HCT116 (cell line): ENCODE measurements around the gene MMADHC. TPM values are rescaled to one million over a fixed set of nuclear protein-coding genes. Genes with fewer than 3 reads are reported as not detected.

Source experiments
- ATAC-seq: fragments of 200-7000 bp; cut with Tn5 transposase; 2 replicates; pipeline ENCODE4 v1.9.1; 2020; ENCODE audit warnings: mild to moderate bottlenecking, moderate library complexity
- BruUV-seq: library from RNA; stranded (reverse); fragments of 400-500 nt; replicated peaks from 2 replicates; lab custom pipeline; 2021; lab: Mats Ljungman, UMichigan
- CTCF ChIA-PET: fragments of 300-600 bp; sonication (Branson Sonifier 250); formaldehyde crosslinking; loops from one replicate; lab custom pipeline; 2021; ENCODE audit warnings: antibody characterized with exemption; lab: Charles Lee
- POLR2A ChIA-PET: fragments of 300-600, 350-600 bp; sonication (Branson Sonifier 250); formaldehyde crosslinking; loops from one replicate; lab custom pipeline; 2021; ENCODE audit warnings: antibody characterized with exemption; lab: Charles Lee
- RAD21 ChIA-PET, 2 experiments: fragments of 300-600 bp; sonication (Branson Sonifier 250); formaldehyde crosslinking; loops; one replicate each; lab custom pipeline; 2023; ENCODE audit warnings: low total read pairs in 2 of 2; ENCODE audit not compliant: uncharacterized antibody in 2 of 2, unreplicated experiment in 2 of 2, low non-redundant PET in 1 of 2; lab: Charles Lee
- DNase-seq: peaks from one replicate; pipeline ENCODE4 v3.0.0-alpha.2; 2010; ENCODE audit warnings: low read depth, low spot score
- H2AFZ ChIP-seq: fragments of 200-600 bp; shearing (Covaris generic), sonication (generic); 2 replicates; pipeline ENCODE4 v1.6.1; 2017; ENCODE audit warnings: low read depth, mixed run types, mixed read lengths, antibody characterized with exemption, low read length; ENCODE audit not compliant: poor library complexity, severe bottlenecking
- H3K27ac ChIP-seq: 2 replicates; pipeline ENCODE4 v1.5.1; 2012; ENCODE audit warnings: low read depth, low read length
- H3K27me3 ChIP-seq: fragments of 200-600 bp; sonication (generic); 2 replicates; pipeline ENCODE4 v1.6.1; 2016; ENCODE audit warnings: mixed run types, low read length, mixed read lengths; ENCODE audit not compliant: insufficient read depth
- H3K36me3 ChIP-seq, 2 experiments: fragments of 200-500 bp in 1 of 2; fragments of 200-600 bp in 1 of 2; sonication (Bioruptor generic) in 1 of 2; sonication (generic) in 1 of 2; 2 replicates each; pipeline versions ENCODE4 v1.5.1 to v1.6.1; 2014 to 2016; ENCODE audit warnings: low read length in 2 of 2, inconsistent platforms in 1 of 2, mixed read lengths in 1 of 2, mixed run types in 1 of 2; ENCODE audit not compliant: insufficient read depth in 2 of 2, control insufficient read depth in 1 of 2
- H3K4me1 ChIP-seq, 2 experiments: fragments of 200-600 bp in 1 of 2; sonication (generic) in 1 of 2; 2 replicates each; pipeline versions ENCODE4 v1.5.1 to v1.6.1; 2012 to 2017; ENCODE audit warnings: low read length in 2 of 2, inconsistent platforms in 1 of 2, mild to moderate bottlenecking in 1 of 2, mixed read lengths in 1 of 2, mixed run types in 1 of 2, moderate library complexity in 1 of 2; ENCODE audit not compliant: insufficient read depth in 2 of 2, control insufficient read depth in 1 of 2
- H3K4me2 ChIP-seq: fragments of 200-600 bp; sonication (generic); 2 replicates; pipeline ENCODE4 v1.6.1; 2017; ENCODE audit warnings: mixed run types, low read length, mixed read lengths
- H3K4me3 ChIP-seq, 2 experiments: fragments of 200-600 bp in 1 of 2; sonication (generic) in 1 of 2; replicated peaks in 1 of 2; 2 replicates each; pipeline ENCODE4 v1.5.1; 2011 to 2016; ENCODE audit warnings: low read length in 2 of 2, control low read depth in 1 of 2, low read depth in 1 of 2, mild to moderate bottlenecking in 1 of 2, mixed read lengths in 1 of 2, mixed run types in 1 of 2
- H3K79me2 ChIP-seq: fragments of 200-600 bp; sonication (generic); 2 replicates; pipeline ENCODE4 v1.6.1; 2017; ENCODE audit warnings: mild to moderate bottlenecking, mixed run types, low read length, moderate library complexity, mixed read lengths; ENCODE audit not compliant: insufficient read depth
- H3K9ac ChIP-seq: fragments of 200-600 bp; sonication (generic); 2 replicates; pipeline ENCODE4 v1.6.1; 2016; ENCODE audit warnings: low read length, mixed read lengths
- H3K9me2 ChIP-seq: fragments of 200-600 bp; sonication (generic), shearing (Covaris generic); 2 replicates; pipeline ENCODE4 v1.6.1; 2017; ENCODE audit warnings: mixed run types, mild to moderate bottlenecking, moderate library complexity; ENCODE audit not compliant: insufficient read depth
- H3K9me3 ChIP-seq, 2 experiments: fragments of 200-500 bp in 1 of 2; fragments of 200-600 bp in 1 of 2; sonication (Bioruptor generic) in 1 of 2; sonication (generic) in 1 of 2; 2 replicates each; pipeline ENCODE4 v1.6.1; 2014 to 2017; ENCODE audit warnings: low read length in 2 of 2, mixed read lengths in 2 of 2, inconsistent platforms in 1 of 2, low read depth in 1 of 2, mild to moderate bottlenecking in 1 of 2, mixed run types in 1 of 2, moderate library complexity in 1 of 2; ENCODE audit not compliant: control insufficient read depth in 1 of 2, insufficient read depth in 1 of 2
- H4K20me1 ChIP-seq: fragments of 200-600 bp; sonication (generic), shearing (Covaris generic); 2 replicates; pipeline ENCODE4 v1.6.1; 2017; ENCODE audit warnings: mixed run types, mild to moderate bottlenecking, moderate library complexity; ENCODE audit not compliant: insufficient read depth
- ATF3 ChIP-seq: IDR thresholded peaks from 2 replicates; pipeline ENCODE4 v1.6.1; 2012
- CBX3 ChIP-seq: IDR thresholded peaks from 2 replicates; pipeline ENCODE4 v1.6.1; 2012; ENCODE audit warnings: low read depth
- CEBPB ChIP-seq: IDR thresholded peaks from 2 replicates; pipeline ENCODE4 v1.6.1; 2012; ENCODE audit warnings: low read depth
- EGR1 ChIP-seq: IDR thresholded peaks from 2 replicates; pipeline ENCODE4 v1.6.1; 2012; ENCODE audit warnings: low read depth
- ELF1 ChIP-seq: IDR thresholded peaks from 2 replicates; pipeline ENCODE4 v1.6.1; 2012; ENCODE audit warnings: low read depth, borderline replicate concordance
- EZH2phosphoT487 ChIP-seq: fragments of 200-600 bp; IDR thresholded peaks from 2 replicates; pipeline ENCODE4 v1.6.1; 2018; ENCODE audit warnings: antibody characterized with exemption, borderline replicate concordance
- JUND ChIP-seq: IDR thresholded peaks from 2 replicates; pipeline ENCODE4 v1.6.1; 2012
- MAX ChIP-seq: IDR thresholded peaks from 2 replicates; pipeline ENCODE4 v1.6.1; 2012
- POLR2A ChIP-seq: IDR thresholded peaks from 2 replicates; pipeline ENCODE4 v1.7.0; 2011; ENCODE audit warnings: borderline replicate concordance; ENCODE audit not compliant: insufficient read depth, insufficient read length; ENCODE audit errors: extremely low read depth
- POLR2AphosphoS5 ChIP-seq: IDR thresholded peaks from 2 replicates; pipeline ENCODE4 v1.6.1; 2011; ENCODE audit warnings: mild to moderate bottlenecking, low read depth, low read length, moderate library complexity
- RAD21 ChIP-seq: IDR thresholded peaks from 2 replicates; pipeline ENCODE4 v1.6.1; 2012; ENCODE audit warnings: low read depth, mild to moderate bottlenecking
- REST ChIP-seq: IDR thresholded peaks from 2 replicates; pipeline ENCODE4 v1.6.1; 2012; ENCODE audit warnings: low read depth
- SIN3A ChIP-seq: IDR thresholded peaks from 2 replicates; pipeline ENCODE4 v1.6.1; 2012; ENCODE audit warnings: low read depth
- SP1 ChIP-seq: IDR thresholded peaks from 2 replicates; pipeline ENCODE4 v1.6.1; 2012; ENCODE audit warnings: low read depth
- YY1 ChIP-seq: IDR thresholded peaks from 2 replicates; pipeline ENCODE4 v1.6.1; 2011; ENCODE audit warnings: low read length, low read depth, moderate library complexity, mild to moderate bottlenecking; ENCODE audit not compliant: insufficient replicate concordance; ENCODE audit errors: extremely low read depth
- ZFX ChIP-seq: fragments of 450-650 bp; IDR thresholded peaks from 2 replicates; pipeline ENCODE4 v1.6.1; 2017
- intact Hi-C: fragments of 100-400 bp; cut with micrococcal nuclease; formaldehyde crosslinking; loops from 2 replicates; pipeline ENCODE4 v1.10.0; 2022
- total RNA-seq: library from RNA; stranded (reverse); gene quantifications from one replicate; pipeline ENCODE4 v1.2.1, GENCODE V29; 2021; ENCODE audit not compliant: unreplicated experiment

Gene MMADHC
- total RNA-seq, 1 experiment from 2014 or later, result 135 TPM

DNA sequence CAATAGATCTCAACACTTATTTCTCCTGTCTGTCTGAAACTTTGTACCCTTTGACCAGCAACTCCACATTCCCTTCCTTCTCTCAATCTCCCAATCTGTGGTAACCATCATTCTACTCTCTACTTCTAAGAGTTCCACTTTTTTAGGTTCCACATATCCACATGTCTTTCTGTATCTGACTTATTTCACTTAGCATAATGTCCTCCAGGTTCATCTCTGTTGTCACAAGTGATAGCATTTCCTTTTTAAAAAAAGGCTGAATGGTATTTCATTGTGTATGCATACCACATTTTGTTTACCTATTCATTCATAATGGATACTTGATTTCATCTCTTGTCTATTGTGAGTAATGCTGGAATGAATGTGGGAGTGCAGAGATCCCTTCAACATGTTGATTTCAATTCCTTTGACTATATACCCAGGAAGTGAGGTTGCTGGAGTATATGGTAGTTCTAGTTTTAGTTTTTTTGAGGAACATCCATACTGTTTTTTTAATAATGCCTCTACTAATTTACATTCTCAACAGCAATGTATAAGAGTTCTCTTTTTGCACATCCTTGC, 18.8 kb upstream of the MMADHC start:
- Histone ChIP-seq H3K9ac (no peak overlapping the region), H3K9me2 (no peaks in the 10 kb centered on the region), H3K4me1 (no peaks in the 10 kb centered on the region), H4K20me1 (no peaks in the 10 kb centered on the region), H3K79me2 (no peaks in the 10 kb centered on the region), H2AFZ (no peak overlapping the region), H3K27ac (no peak overlapping the region), H3K4me3 (no peak overlapping the region), H3K4me2 (no peak overlapping the region), H3K36me3 (no peaks in the 10 kb centered on the region), H3K27me3 (no peaks in the 10 kb centered on the region), H3K9me3 (peaks cover 0 to 5% of the 10 kb centered on the region in 2 experiments; a peak in 1 of 4 replicates)
- ChIA-PET CTCF (no interaction called here), POLR2A (no interaction called here), RAD21 (no interaction called here)
- intact Hi-C loops, result no loop called here
- ATAC-seq (no peak), DNase-seq (no peak)
- no peak for TF ChIP-seq SIN3A
- TF ChIP-seq EGR1, result no peak
- TF ChIP-seq SP1, result no peak
- TF ChIP-seq RAD21, result no peak
- TF ChIP-seq ELF1, result no peak
- BruUV-seq, result no TSS peak

- ATAC-seq (no peak), DNase-seq (no peak)
- Histone ChIP-seq H3K9ac (no peak overlapping the region), H4K20me1 (no peaks in the 10 kb centered on the region), H3K79me2 (no peaks in the 10 kb centered on the region), H2AFZ (no peak overlapping the region), H3K9me3 (peaks cover 0 to 8% of the 10 kb centered on the region in 2 experiments; a peak in 1 of 4 replicates), H3K4me3 (no peak overlapping the region), H3K9me2 (no peaks in the 10 kb centered on the region), H3K27me3 (no peaks in the 10 kb centered on the region), H3K4me2 (no peak overlapping the region), H3K4me1 (no peaks in the 10 kb centered on the region), H3K36me3 (no peaks in the 10 kb centered on the region), H3K27ac (no peak overlapping the region)
- BruUV-seq, result no TSS peak
- TF ChIP-seq JUND (no peak), YY1 (no peak), POLR2A (no peak), ELF1 (no peak), MAX (no peak), EGR1 (no peak), CEBPB (no peak), EZH2phosphoT487 (no peak), CBX3 (no peak), REST (no peak), ATF3 (no peak), ZFX (no peak), POLR2AphosphoS5 (no peak)
- intact Hi-C loops, result no loop called here
- RAD21 ChIA-PET, result no interaction called here
- CTCF ChIA-PET, result no interaction called here
- POLR2A ChIA-PET, result no interaction called here
Observed at GRCh38 chr2:149603248-149603647, 15.7 kb upstream of the MMADHC start.
